ENCODE measurements around the gene CCDC191.

CCDC191 gene

GRCh38 chr3:113952921-113953320 lies 103.4 kb downstream of the CCDC191 start:
- TF ChIP-seq TOX (CRISPR knock-in tag; IDR thresholded peaks at IDR 0.05; ENCODE audit: borderline replicate concordance) (no peak), OSR1 (CRISPR knock-in tag; IDR thresholded peaks at IDR 0.05) (no peak), PPARA (CRISPR knock-in tag; IDR thresholded peaks at IDR 0.05; ENCODE audit: borderline replicate concordance) (no peak), RARB (CRISPR knock-in tag; IDR thresholded peaks at IDR 0.05) (no peak), POU6F1 (CRISPR knock-in tag; IDR thresholded peaks at IDR 0.05; ENCODE audit: borderline replicate concordance, low read depth) (no peak), ISL1 (CRISPR knock-in tag; IDR thresholded peaks at IDR 0.05) (no peak)
- ATAC-seq, result no peak

- TF ChIP-seq ZNF8 (CRISPR knock-in tag; IDR thresholded peaks at IDR 0.05), result no peak
- no peak for TF ChIP-seq OSR1 (CRISPR knock-in tag; IDR thresholded peaks at IDR 0.05)
- no peak for TF ChIP-seq ZFP3 (CRISPR knock-in tag; IDR thresholded peaks at IDR 0.05)
- TF ChIP-seq BACH2 (CRISPR knock-in tag; IDR thresholded peaks at IDR 0.05; ENCODE audit: borderline replicate concordance), result no peak
- TF ChIP-seq, protein P1, sequence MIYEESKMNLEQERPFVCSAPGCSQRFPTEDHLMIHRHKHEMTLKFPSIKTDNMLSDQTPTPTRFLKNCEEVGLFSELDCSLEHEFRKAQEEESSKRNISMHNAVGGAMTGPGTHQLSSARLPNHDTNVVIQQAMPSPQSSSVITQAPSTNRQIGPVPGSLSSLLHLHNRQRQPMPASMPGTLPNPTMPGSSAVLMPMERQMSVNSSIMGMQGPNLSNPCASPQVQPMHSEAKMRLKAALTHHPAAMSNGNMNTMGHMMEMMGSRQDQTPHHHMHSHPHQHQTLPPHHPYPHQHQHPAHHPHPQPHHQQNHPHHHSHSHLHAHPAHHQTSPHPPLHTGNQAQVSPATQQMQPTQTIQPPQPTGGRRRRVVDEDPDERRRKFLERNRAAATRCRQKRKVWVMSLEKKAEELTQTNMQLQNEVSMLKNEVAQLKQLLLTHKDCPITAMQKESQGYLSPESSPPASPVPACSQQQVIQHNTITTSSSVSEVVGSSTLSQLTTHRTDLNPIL (CRISPR knock-in tag; IDR thresholded peaks at IDR 0.05; ENCODE audit: low read depth), result no peak
- no peak for TF ChIP-seq CSRNP3 (CRISPR knock-in tag; IDR thresholded peaks at IDR 0.05)
- no peak for TF ChIP-seq POU6F1 (CRISPR knock-in tag; IDR thresholded peaks at IDR 0.05; ENCODE audit: borderline replicate concordance, low read depth)
- no peak for TF ChIP-seq PATZ1 (CRISPR knock-in tag; IDR thresholded peaks at IDR 0.05; ENCODE audit: borderline replicate concordance)
- TF ChIP-seq ZFP30 (CRISPR knock-in tag; IDR thresholded peaks at IDR 0.05), result no peak
- no peak for TF ChIP-seq TOX (CRISPR knock-in tag; IDR thresholded peaks at IDR 0.05; ENCODE audit: borderline replicate concordance)
- no peak for TF ChIP-seq CSDC2 (CRISPR knock-in tag; IDR thresholded peaks at IDR 0.05)
- TF ChIP-seq ZNF70 (CRISPR knock-in tag; IDR thresholded peaks at IDR 0.05), result no peak
- no peak for TF ChIP-seq TSHZ2 (CRISPR knock-in tag; IDR thresholded peaks at IDR 0.05)
- no peak for TF ChIP-seq GLIS3 (CRISPR knock-in tag; IDR thresholded peaks at IDR 0.05)
- no peak for TF ChIP-seq TCF4 (CRISPR knock-in tag; IDR thresholded peaks at IDR 0.05; ENCODE audit: borderline replicate concordance)
- TF ChIP-seq ZC3H10 (CRISPR knock-in tag; IDR thresholded peaks at IDR 0.05), result no peak
- TF ChIP-seq RARB (CRISPR knock-in tag; IDR thresholded peaks at IDR 0.05), result no peak
- peak; percentile 74 for ATAC-seq
These were observed 108.1 kb downstream of the CCDC191 start for GRCh38 chr3:113948015-113948917.
